Gastrocnemius medialis (tissue), 4 donors: Measurements from ENCODE around the gene DUX4.
"Not testable (repeated sequence)": the region's sequence is repeated elsewhere in the genome, so short reads cannot be mapped to it uniquely, and the experiment has no call there.

Experiments
- POLR2A ChIP-seq, 2 donors: fragments of 450-650 bp; IDR thresholded peaks; one replicate each; pipeline ENCODE4 v1.6.1; 2017; ENCODE audit warnings: antibody characterized with exemption in 2 of 2, mild to moderate bottlenecking in 2 of 2, moderate library complexity in 2 of 2
- TF ChIP-seq, protein P1 (sequence below), 5 experiments: fragments of 450-650 bp in 3 of 5; fragments of 200-600 bp in 2 of 5; sonication (generic) in 2 of 5; IDR thresholded peaks in 4 of 5; conservative IDR thresholded peaks in 1 of 5; 1 replicate in 4 of 5; 2 replicates in 1 of 5; pipeline ENCODE4 v1.5.1; 2016 to 2019; ENCODE audit warnings: antibody characterized with exemption in 5 of 5, mild to moderate bottlenecking in 3 of 5, moderate library complexity in 3 of 5

DNA sequence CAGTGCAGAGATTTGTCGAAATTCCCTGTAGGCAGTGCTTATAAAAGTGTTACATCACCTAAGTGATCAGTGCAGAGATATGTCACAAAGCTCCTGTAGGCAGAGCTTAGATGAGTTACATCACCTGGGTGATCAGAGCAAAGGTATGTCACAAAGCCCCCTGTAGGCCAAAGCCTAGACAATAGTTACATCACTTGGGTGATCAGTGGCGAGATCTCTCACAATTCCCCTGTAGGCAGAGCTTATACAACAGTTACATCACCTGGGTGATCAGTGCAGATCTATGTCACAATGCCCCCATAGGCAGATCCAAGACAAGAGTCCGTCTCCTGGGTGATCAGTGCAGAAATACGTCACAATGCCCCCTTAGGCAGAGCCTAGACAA, 5.0 kb downstream of the DUX4 start:
- TF ChIP-seq, protein P1, sequence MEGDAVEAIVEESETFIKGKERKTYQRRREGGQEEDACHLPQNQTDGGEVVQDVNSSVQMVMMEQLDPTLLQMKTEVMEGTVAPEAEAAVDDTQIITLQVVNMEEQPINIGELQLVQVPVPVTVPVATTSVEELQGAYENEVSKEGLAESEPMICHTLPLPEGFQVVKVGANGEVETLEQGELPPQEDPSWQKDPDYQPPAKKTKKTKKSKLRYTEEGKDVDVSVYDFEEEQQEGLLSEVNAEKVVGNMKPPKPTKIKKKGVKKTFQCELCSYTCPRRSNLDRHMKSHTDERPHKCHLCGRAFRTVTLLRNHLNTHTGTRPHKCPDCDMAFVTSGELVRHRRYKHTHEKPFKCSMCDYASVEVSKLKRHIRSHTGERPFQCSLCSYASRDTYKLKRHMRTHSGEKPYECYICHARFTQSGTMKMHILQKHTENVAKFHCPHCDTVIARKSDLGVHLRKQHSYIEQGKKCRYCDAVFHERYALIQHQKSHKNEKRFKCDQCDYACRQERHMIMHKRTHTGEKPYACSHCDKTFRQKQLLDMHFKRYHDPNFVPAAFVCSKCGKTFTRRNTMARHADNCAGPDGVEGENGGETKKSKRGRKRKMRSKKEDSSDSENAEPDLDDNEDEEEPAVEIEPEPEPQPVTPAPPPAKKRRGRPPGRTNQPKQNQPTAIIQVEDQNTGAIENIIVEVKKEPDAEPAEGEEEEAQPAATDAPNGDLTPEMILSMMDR (IDR thresholded peaks at IDR 0.05 in 4 of 5, conservative IDR thresholded peaks at IDR 0.05 in 1 of 5): not testable (repeated sequence)
- not testable (repeated sequence) for TF ChIP-seq POLR2A (IDR thresholded peaks at IDR 0.05)
